ENCODE results near the gene RSPRY1.

RSPRY1 gene

GRCh38 chr16:57152096-57153093 is 33.7 kb upstream of the RSPRY1 start:
- DNase-seq = no peak

DNA sequence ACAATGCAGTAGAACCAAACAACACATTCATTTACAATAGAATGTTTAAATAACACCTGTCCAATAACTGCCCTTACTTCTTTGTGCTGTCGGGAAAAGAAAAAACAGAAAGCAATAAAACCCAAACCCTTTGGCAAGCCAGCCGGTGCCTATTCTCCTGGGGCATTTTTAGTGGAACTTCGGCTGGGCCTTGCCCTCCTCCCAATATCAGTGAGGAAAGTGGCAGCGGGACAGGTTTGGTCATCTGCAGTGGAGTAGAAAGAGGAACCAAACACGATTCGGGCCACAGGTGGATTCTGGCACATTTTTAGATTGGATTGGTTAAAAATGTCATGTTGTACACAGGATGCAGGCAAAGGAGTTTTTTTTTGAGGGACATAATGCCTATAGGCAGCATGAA is 32.3 kb upstream of the RSPRY1 start:
- no peak for DNase-seq

DNA sequence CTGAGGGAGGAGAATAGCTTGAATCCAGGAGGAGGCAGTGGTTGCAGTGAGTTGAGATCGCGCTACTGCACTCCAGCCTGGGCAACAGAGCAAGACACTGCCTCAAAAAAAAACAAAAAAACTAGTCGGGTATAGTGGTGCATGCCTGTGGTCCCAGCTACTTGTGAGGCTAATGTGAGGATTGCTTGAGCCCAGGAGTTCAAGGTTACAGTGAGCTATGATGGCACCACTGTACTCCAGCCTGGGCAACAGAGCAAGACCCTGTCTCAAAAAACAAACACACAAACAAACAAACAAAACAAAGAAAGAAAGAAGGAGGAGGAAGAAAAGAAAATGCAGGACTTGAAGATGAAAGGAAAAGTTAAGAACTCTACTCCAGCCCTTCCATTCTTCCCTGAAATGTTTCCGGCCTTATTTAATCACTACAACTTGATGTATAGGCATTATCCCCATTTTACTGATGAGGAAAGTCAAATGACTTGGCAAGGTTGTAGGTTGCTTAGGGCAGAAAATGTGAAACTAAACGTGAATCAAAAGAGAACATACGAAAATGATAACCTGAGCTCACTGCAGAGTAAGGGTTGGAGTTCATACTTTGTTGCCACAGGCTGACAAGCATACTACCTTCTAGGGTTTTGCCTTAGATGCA is 30.3 kb upstream of the RSPRY1 start:
- DNase-seq = no peak

- no peak for DNase-seq
Observed at GRCh38 chr16:57156351-57156703, 29.8 kb upstream of the RSPRY1 start.

- no peak for DNase-seq
Observed at GRCh38 chr16:57157533-57157932, 28.6 kb upstream of the RSPRY1 start.

DNA sequence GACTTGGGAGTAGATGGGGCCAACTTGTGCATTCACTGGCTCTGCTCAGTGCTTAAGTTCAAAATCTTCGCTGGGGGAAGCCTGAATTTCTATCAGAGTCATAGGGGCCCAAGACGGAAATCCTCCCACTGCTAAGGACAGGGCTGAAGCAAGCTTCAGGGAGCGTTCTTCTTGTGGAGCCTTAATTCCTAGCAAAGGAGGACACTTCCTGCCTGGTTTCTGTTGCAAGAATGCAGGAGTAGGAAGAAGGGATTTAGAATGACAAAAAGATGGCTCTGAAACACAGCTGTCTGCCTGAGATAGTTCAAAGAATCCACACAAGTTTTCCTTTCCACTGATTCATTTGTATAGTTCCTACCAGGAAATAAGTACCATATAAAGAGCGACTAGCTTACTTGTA is 26.7 kb upstream of the RSPRY1 start:
- DNase-seq = no peak

- no peak for DNase-seq
Observed at GRCh38 chr16:57163842-57164241, 22.3 kb upstream of the RSPRY1 start.

DNA sequence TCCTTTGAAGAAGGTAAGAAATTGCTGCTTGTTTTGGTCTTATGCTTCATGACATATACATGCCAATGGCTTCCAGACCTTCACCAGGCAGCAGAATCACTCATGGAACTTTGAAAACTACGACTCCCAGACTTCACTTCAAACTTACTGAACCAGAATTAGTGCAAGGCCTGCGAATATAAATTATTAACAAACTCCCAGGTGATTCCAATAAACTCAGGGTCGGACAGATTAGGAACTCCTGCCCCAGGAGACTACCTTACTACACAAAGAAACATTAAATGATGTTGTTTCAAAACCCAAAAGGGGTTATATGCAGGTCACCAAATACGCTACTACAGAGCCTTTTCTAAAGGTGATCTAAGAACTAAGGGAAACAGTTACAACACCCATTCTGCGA is 20.6 kb upstream of the RSPRY1 start:
- no peak for DNase-seq

GRCh38 chr16:57165938-57166337 is 20.2 kb upstream of the RSPRY1 start:
- no peak for DNase-seq

DNA sequence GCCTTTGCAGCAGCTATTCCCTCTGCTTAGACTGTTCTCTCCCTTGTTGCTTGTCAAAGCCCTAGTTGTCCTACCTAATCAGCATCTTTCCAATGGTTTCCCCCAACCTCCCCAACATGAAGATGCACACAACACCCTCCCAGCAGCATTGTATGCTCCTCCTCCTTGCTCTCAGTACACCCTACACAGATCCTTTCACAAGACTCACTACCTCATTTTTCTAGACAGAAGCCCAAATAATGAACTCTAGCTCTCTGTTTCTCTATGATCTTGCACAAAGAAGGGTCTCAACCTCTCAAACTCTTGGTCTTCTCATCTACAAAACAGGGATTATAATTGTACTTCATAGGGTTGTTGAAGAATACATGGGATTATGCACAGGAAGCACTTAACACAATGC is 19.7 kb upstream of the RSPRY1 start:
- no peak for DNase-seq

DNA sequence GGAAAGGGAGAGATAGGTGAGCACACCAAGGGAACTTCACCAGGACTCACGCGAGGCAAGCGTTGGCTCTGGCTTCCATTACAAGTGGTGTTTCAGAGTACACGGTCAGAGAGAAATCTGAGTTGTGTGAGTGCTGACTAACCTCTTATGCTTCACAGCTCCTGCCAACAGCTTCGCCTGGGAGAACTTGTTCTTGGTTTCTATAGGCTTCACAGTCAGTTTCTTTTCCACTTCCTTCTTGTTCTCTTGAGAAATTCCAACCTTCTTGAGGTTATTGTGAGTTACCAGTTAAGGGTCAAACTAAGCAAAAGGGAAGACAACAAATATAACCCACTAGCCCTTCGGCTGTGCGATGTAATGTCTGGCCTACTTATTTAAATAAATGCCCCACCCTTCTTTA is 19.2 kb upstream of the RSPRY1 start:
- DNase-seq = no peak

DNA sequence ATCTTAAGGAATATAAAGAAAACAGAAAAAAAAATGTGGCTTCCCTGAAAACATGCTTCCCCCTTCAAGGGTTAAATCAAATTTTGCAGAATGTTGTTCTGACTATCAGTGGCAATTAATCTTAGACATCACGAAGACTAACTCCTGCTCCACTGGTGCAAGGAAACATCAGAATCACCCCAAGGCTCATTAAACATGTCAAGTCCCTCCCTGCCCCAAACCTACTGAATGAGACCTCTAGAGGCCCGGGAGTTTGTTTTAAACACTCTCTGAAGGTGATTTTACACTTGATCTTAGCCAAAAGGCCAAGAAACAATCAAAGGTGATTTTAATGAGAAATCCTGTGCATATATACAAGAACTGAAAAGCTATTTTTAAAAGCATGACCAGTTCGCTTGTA is 18.6 kb upstream of the RSPRY1 start:
- DNase-seq = no peak

- DNase-seq = no peak
Observed at GRCh38 chr16:57167953-57168352, 18.2 kb upstream of the RSPRY1 start.

DNA sequence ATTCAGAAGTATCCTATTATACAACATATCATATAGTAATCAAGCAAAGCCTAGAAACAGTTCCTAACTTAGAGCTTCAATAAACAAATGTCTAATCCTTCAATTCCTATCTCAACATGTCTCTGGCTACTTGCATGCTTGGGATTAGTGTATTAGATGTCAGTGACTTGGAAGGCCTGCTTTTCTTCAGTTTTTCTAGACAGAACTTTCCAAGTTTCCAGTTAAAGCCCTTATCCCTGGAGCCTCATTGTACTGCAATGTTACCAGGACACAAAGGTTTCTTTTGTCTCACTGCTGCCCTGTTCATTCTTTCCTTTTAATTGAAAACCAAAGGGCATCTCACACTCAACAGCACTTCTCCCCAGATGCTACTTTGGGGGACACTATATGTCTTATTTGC is 16.8 kb upstream of the RSPRY1 start:
- DNase-seq = no peak

DNA sequence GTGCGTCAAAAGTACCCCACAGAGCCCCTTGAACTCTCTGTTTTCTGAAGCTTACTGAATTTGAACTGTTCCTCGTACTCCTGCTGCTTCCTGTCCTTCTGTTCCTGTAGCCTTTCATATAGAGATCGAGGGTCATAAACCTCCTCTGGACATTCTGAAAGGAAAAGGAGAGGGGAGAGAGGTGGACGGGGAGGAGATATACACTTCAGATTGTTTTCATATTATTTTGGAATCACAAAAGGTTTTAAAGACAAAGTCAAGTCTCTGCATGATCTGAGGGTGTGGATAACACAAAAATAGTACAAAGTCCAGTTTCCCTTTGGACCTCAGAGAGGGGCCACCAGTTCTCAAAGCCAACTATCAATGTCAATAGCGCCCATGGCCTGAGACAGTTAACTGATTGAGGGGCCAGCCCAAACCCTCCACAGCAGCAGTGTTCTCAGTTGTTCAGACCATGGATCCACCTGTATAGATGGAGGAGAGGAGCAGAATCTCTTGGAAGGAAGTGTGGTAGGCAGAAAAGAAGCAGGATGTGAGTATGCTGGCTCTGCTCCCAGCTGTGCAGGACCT is 13.3 kb upstream of the RSPRY1 start:
- no peak for DNase-seq

DNA sequence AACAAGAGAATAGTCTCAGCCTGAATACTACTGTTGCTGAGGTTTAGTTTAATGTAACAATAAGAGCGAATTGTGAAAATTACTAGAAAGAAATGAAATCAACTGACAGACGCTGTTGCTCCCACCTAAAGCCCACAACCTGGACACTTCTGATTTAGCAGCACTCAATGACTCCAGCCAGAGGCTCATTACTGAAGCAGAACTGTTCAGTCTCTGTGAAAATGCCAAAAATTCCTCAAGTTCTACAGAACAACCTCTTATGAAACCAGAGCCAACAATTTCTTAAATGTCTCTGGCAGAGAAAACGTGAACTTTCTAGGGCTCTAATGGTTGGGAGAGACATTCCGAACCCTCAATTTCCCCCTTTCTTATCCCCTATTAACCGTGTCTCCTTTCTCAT is 10.2 kb upstream of the RSPRY1 start:
- DNase-seq = no peak

- DNase-seq = no peak
Observed at GRCh38 chr16:57178196-57178595, 7.9 kb upstream of the RSPRY1 start.

- DNase-seq = no peak
Observed at GRCh38 chr16:57178793-57179212, 7.3 kb upstream of the RSPRY1 start.

DNA sequence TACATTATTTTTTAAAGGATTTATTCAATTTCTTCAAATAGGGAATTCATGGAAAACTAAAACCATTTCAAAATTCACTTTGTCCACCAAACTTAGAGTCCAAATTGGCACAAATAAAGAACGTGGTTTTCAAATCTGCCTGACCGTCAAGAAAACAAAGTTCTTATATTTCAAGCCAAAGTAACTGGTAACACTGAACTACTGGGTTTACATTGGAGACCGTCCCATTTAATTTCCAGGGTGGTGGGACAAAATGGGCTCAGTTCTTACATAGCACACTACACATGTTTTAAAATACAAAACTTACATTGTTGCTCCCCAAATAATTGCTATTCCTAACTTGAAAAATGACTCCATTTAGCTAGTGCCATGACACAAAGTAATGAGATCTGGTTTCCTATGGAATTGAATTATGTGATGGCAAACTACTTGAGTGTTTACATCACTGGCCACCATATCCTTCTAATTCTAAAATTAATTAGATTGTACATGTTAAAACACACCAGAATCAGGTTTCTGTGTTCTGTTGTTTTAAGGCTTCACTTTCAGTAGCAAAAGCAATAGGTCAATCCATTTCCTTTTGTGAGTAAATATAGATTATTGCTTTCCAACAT is 6.8 kb upstream of the RSPRY1 start:
- DNase-seq = no peak

DNA sequence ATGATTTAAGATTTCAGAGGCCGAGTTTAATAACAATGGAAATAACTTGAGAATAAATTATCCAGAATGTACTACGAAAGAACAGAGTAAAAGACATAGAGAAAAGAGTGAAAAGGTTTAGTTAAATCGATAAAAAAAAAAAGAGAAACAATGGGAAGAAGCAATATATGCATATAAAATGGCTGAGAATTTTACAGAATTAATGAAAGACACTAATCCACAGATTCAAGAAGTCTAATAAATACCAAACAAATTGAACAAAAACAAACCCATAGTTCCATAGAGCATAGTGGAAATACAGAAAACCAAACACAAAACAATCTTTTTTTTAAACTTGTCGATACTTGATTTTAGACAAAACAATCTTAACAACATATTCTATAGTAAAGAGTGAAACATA is 2.0 kb upstream of the RSPRY1 start:
- no peak for DNase-seq

- DNase-seq = peak; percentile 5
Observed at GRCh38 chr16:57184887-57185445, 1.2 kb upstream of the RSPRY1 start.

DNA sequence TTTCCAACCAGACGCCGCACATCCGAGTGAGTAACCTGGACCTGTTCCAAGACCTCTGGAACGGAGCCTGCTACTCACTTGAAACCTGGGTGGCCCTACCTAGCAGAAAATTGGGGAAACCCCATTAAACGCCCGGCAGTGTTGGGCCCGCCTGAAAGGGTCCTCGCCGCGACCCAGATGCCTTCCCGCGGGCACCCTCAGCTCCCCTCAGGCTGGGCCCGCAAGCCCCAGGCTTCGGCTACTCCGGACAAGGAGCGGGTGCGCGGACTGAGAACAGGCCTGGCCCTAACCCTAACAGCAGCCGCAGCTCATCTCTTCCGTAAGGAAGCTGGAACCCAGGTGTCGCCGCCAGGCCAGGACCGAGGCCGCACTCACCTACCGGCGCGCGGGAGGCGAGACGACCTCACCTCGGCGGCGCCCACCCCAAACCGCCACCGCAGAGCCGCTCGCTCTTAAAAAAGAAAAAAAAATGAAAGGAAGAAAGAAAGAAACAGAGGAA is 634 bp upstream of the RSPRY1 start:
- no peak for DNase-seq
